Measurements from ENCODE around the gene RSAD2. TPM values are rescaled to one million over a fixed set of nuclear protein-coding genes. Genes with fewer than 3 reads are reported as not detected.

The RSAD2 gene
- total and polyA plus RNA-seq, 2 of the 4 experiments (the other 2 are of a cell fraction) = not detected

- CTCF ChIA-PET = no interaction called here
- H3K4me1 ChIP-seq (ENCODE audit: control insufficient read depth, insufficient read depth, low read length) = no peaks in the 10 kb centered on the region
Observed at GRCh38 chr2:6937582-6937981, 60.0 kb downstream of the RSAD2 start.

More at GRCh38 chr2:6937582-6937981, 60.0 kb downstream of the RSAD2 start:
- no TSS peak for BruUV-seq (replicated peaks)
- no peaks in the 10 kb centered on the region for H3K79me1 ChIP-seq (ENCODE audit: low read depth in 1 of 2, low read length in 2 of 2)
- H2BK120ac ChIP-seq (ENCODE audit: low read depth, low read length) = no peak overlapping the region
- H4K5ac ChIP-seq (ENCODE audit: low read depth, low read length) = no peak overlapping the region
- intact Hi-C loops (cut with micrococcal nuclease) (no loop called here), in situ Hi-C loops (cut with MboI; ENCODE audit: low sequenced_read_pairs) (no loop called here), dilution Hi-C loops (cut with HindIII; ENCODE audit: low sequenced_read_pairs, unreplicated experiment) (no loop called here)
- H2BK5ac ChIP-seq (ENCODE audit: low read depth, low read length, poor library complexity, severe bottlenecking) = no peak overlapping the region
- no peak overlapping the region for H3K23ac ChIP-seq (ENCODE audit: low read depth, low read length)
- H2BK20ac ChIP-seq (ENCODE audit: low read depth, low read length) = no peak overlapping the region
- no peak overlapping the region for H2AK9ac ChIP-seq (replicated peaks; ENCODE audit: low read depth, low read length, poor library complexity)
- no peak overlapping the region for H2AK5ac ChIP-seq (ENCODE audit: low read depth, low read length)
- no peak overlapping the region for H2AFZ ChIP-seq (replicated peaks; ENCODE audit: low read length, poor library complexity)
- no peaks in the 10 kb centered on the region for H4K20me1 ChIP-seq (ENCODE audit: insufficient read depth, low read length)
- TF ChIP-seq ELK1 (IDR thresholded peaks at IDR 0.05; ENCODE audit: borderline replicate concordance, low read depth, low read length) (no peak), MXI1 (IDR thresholded peaks at IDR 0.05; ENCODE audit: borderline replicate concordance, low read depth, low read length) (no peak), USF2 (IDR thresholded peaks at IDR 0.05; ENCODE audit: low read depth, low read length) (no peak), FOS (IDR thresholded peaks at IDR 0.05; ENCODE audit: low read depth, low read length) (no peak), NFE2L2 (IDR thresholded peaks at IDR 0.05; ENCODE audit: low read depth, low read length) (no peak), RFX5 (IDR thresholded peaks at IDR 0.05; ENCODE audit: low read depth, low read length) (no peak), RAD21 (IDR thresholded peaks at IDR 0.05; ENCODE audit: low read length) (no peak), SMC3 (IDR thresholded peaks at IDR 0.05; ENCODE audit: low read depth, low read length) (no peak), CTCF (conservative IDR thresholded peaks at IDR 0.05; ENCODE audit: low read depth, low read length) (no peak), RCOR1 (IDR thresholded peaks at IDR 0.05; ENCODE audit: insufficient replicate concordance, low read length) (no peak), POLR2A (IDR thresholded peaks at IDR 0.05; ENCODE audit: low read depth, low read length) (no peak), CHD1 (IDR thresholded peaks at IDR 0.05; ENCODE audit: low read depth, low read length) (no peak), MAZ (IDR thresholded peaks at IDR 0.05; ENCODE audit: borderline replicate concordance, low read depth, low read length) (no peak), BHLHE40 (IDR thresholded peaks at IDR 0.05; ENCODE audit: low read depth, low read length) (no peak), CEBPB (IDR thresholded peaks at IDR 0.05; ENCODE audit: low read depth, low read length) (no peak), MAFK (IDR thresholded peaks at IDR 0.05; ENCODE audit: low read depth, low read length) (no peak)
- H3K9me3 ChIP-seq (ENCODE audit: control insufficient read depth, insufficient read depth, low read length) = no peaks in the 10 kb centered on the region
- H3K27me3 ChIP-seq (ENCODE audit: control insufficient read depth, insufficient read depth, low read length) = peaks cover 5% of the 10 kb centered on the region; the same call in 1 of the 2 replicates
- H3K4me2 ChIP-seq (ENCODE audit: low read depth, low read length) = no peak overlapping the region
- H4K8ac ChIP-seq (ENCODE audit: low read depth in 2 of 2, low read length in 2 of 2) = no peak overlapping the region
- H3K9ac ChIP-seq (ENCODE audit: low read depth, low read length) = no peak overlapping the region
- H3K14ac ChIP-seq (replicated peaks; ENCODE audit: low read depth, low read length) = no peak overlapping the region
- no peak overlapping the region for H3K56ac ChIP-seq (ENCODE audit: extremely low read depth, insufficient read depth, low read length)
- no peak overlapping the region for H3K27ac ChIP-seq (ENCODE audit: insufficient read depth, low read length)
- no peak overlapping the region for H3K4me3 ChIP-seq (ENCODE audit: insufficient read depth, low read depth, low read length)
- POLR2A ChIA-PET (ENCODE audit: unreplicated experiment) = no interaction called here
- no peak overlapping the region for H4K91ac ChIP-seq (ENCODE audit: insufficient read depth, low read depth, low read length)
- WGBS, 2 experiments (ENCODE audit: extremely low coverage in 2 of 2, insufficient read length in 1 of 2) = no CpG with 5 or more reads among the region's 4 CpGs
- H3K18ac ChIP-seq (ENCODE audit: low read depth, low read length) = no peak overlapping the region
- ATAC-seq (ENCODE audit: low read depth) (no peak), DNase-seq (no peak)
- H3K36me3 ChIP-seq (ENCODE audit: control insufficient read depth, insufficient read depth, low read length) = no peaks in the 10 kb centered on the region
- H3K4ac ChIP-seq (ENCODE audit: low read depth, low read length) = no peak overlapping the region
- no peaks in the 10 kb centered on the region for H3K9me1 ChIP-seq (ENCODE audit: insufficient read depth, low read length)
- no peak overlapping the region for H2BK15ac ChIP-seq (ENCODE audit: low read depth, low read length)

All from IMR-90 (cell line).